Hepatocyte (in vitro differentiated cells): Measurements from ENCODE around the gene USP1. TPM values are rescaled to one million over a fixed set of nuclear protein-coding genes. Genes with fewer than 3 reads are reported as not detected.

Source experiments
- DNase-seq: peaks from one replicate; pipeline ENCODE4 v3.0.0-alpha.2; 2016; ENCODE audit warnings: low spot score
- H2AFZ ChIP-seq: fragments of 200-600 bp; sonication (generic); 2 replicates; pipeline ENCODE4 v1.6.0; 2016; ENCODE audit warnings: antibody characterized with exemption, mild to moderate bottlenecking
- H3K27ac ChIP-seq: fragments of 200-600 bp; sonication (generic); 2 replicates; pipeline ENCODE4 v1.5.1; 2016; ENCODE audit warnings: mild to moderate bottlenecking
- H3K27me3 ChIP-seq: fragments of 200-600 bp; sonication (generic); 2 replicates; pipeline ENCODE4 v1.6.1; 2016
- H3K36me3 ChIP-seq: fragments of 200-600 bp; sonication (generic); replicated peaks from 2 replicates; pipeline ENCODE4 v1.5.1; 2016; ENCODE audit warnings: low read depth; ENCODE audit not compliant: insufficient read depth
- H3K4me1 ChIP-seq: fragments of 200-600 bp; sonication (generic); 2 replicates; pipeline ENCODE4 v1.5.1; 2016; ENCODE audit warnings: mild to moderate bottlenecking, moderate library complexity; ENCODE audit not compliant: insufficient read depth
- H3K4me2 ChIP-seq: fragments of 200-600 bp; sonication (generic); 2 replicates; pipeline ENCODE4 v1.6.0; 2016
- H3K4me3 ChIP-seq: fragments of 200-600 bp; sonication (generic); 2 replicates; pipeline ENCODE4 v1.5.1; 2016; ENCODE audit warnings: mild to moderate bottlenecking
- H3K79me2 ChIP-seq: fragments of 200-600 bp; sonication (generic); 2 replicates; pipeline ENCODE4 v1.6.0; 2017; ENCODE audit warnings: mild to moderate bottlenecking
- H3K9me2 ChIP-seq: fragments of 200-600 bp; sonication (generic); replicated peaks from 2 replicates; pipeline ENCODE4 v1.6.0; 2017; ENCODE audit warnings: mild to moderate bottlenecking; ENCODE audit not compliant: insufficient read depth
- H3K9me3 ChIP-seq: fragments of 200-600 bp; sonication (generic); 2 replicates; pipeline ENCODE4 v1.5.1; 2016; ENCODE audit warnings: low read depth, mild to moderate bottlenecking
- H4K20me1 ChIP-seq: fragments of 200-600 bp; sonication (generic); 2 replicates; pipeline ENCODE4 v1.6.0; 2016; ENCODE audit warnings: mild to moderate bottlenecking; ENCODE audit not compliant: insufficient read depth, poor library complexity, severe bottlenecking
- EZH2 ChIP-seq: fragments of 200-600 bp; sonication (generic); IDR thresholded peaks from 2 replicates; pipeline ENCODE4 v1.6.1; 2016; ENCODE audit warnings: antibody characterized with exemption, mild to moderate bottlenecking, borderline replicate concordance
- EZH2phosphoT487 ChIP-seq: fragments of 200-600 bp; sonication (generic); IDR thresholded peaks from one replicate; pipeline ENCODE4 v1.6.1; 2018; ENCODE audit warnings: antibody characterized with exemption, mild to moderate bottlenecking, low read depth, moderate library complexity; ENCODE audit not compliant: unreplicated experiment, severe bottlenecking
- WGBS: methylation state at CpG from one replicate; pipeline ENCODE4 v1.1.6; 2016; ENCODE audit warnings: low lambda C conversion rate; ENCODE audit errors: missing lambda C conversion rate; 5-methylcytosine and 5-hydroxymethylcytosine counted together
- polyA plus RNA-seq: library from polyadenylated mRNA; unstranded; fragments of >200 nt; fragmentation: Nextera tagmentation; extraction: Ambion mirVana; gene quantifications from 2 replicates; pipeline ENCODE4 v1.2.1, GENCODE V29; 2016
- total RNA-seq: library from RNA; depleted of rRNA; stranded (reverse); fragments of >200 nt; gene quantifications from 2 replicates; pipeline ENCODE4 v1.2.3, GENCODE V29; 2014
- TF ChIP-seq, protein P1 (sequence below): fragments of 200-600 bp; sonication (generic); IDR thresholded peaks from 2 replicates; pipeline ENCODE4 v1.5.1; 2016; ENCODE audit warnings: antibody characterized with exemption, mild to moderate bottlenecking; ENCODE audit not compliant: poor library complexity

Gene USP1
- total and polyA plus RNA-seq, 2 experiments from 2014 or later, result 11.6 to 28.5 TPM

DNA sequence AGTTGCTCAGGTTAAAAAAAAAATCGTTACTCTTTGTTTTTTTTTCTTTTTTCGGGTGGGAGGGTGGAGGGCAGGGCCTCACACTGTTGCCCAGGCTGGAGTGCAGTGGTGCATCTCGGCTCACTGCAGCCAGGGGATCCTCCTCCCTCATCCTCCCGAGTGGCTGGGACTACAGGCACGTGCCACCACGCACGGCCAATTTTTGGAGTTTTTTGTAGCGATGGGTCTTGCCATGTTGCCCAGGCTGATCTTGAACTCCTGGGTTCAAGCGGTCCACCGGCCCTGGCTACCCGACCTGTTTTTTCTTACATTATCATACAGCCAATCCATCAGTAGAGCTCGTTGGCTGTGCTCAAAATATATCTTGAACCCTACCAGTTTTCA lies 2.2 kb upstream of the USP1 start:
- Histone ChIP-seq H3K27ac (no peak overlapping the region), H3K4me2 (no peak overlapping the region), H4K20me1 (peaks cover 17% of the 10 kb centered on the region), H3K27me3 (no peaks in the 10 kb centered on the region), H3K4me1 (peaks cover 11% of the 10 kb centered on the region), H2AFZ (no peak overlapping the region), H3K9me2 (no peaks in the 10 kb centered on the region), H3K9me3 (no peaks in the 10 kb centered on the region), H3K36me3 (no peaks in the 10 kb centered on the region), H3K4me3 (no peak overlapping the region), H3K79me2 (peaks cover 22% of the 10 kb centered on the region)
- WGBS, result 94% methylated on average over 12 of the region's 12 CpGs
- TF ChIP-seq, protein P1, sequence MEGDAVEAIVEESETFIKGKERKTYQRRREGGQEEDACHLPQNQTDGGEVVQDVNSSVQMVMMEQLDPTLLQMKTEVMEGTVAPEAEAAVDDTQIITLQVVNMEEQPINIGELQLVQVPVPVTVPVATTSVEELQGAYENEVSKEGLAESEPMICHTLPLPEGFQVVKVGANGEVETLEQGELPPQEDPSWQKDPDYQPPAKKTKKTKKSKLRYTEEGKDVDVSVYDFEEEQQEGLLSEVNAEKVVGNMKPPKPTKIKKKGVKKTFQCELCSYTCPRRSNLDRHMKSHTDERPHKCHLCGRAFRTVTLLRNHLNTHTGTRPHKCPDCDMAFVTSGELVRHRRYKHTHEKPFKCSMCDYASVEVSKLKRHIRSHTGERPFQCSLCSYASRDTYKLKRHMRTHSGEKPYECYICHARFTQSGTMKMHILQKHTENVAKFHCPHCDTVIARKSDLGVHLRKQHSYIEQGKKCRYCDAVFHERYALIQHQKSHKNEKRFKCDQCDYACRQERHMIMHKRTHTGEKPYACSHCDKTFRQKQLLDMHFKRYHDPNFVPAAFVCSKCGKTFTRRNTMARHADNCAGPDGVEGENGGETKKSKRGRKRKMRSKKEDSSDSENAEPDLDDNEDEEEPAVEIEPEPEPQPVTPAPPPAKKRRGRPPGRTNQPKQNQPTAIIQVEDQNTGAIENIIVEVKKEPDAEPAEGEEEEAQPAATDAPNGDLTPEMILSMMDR, result no peak
- TF ChIP-seq EZH2 (no peak), EZH2phosphoT487 (no peak)
- DNase-seq, result no peak

DNA sequence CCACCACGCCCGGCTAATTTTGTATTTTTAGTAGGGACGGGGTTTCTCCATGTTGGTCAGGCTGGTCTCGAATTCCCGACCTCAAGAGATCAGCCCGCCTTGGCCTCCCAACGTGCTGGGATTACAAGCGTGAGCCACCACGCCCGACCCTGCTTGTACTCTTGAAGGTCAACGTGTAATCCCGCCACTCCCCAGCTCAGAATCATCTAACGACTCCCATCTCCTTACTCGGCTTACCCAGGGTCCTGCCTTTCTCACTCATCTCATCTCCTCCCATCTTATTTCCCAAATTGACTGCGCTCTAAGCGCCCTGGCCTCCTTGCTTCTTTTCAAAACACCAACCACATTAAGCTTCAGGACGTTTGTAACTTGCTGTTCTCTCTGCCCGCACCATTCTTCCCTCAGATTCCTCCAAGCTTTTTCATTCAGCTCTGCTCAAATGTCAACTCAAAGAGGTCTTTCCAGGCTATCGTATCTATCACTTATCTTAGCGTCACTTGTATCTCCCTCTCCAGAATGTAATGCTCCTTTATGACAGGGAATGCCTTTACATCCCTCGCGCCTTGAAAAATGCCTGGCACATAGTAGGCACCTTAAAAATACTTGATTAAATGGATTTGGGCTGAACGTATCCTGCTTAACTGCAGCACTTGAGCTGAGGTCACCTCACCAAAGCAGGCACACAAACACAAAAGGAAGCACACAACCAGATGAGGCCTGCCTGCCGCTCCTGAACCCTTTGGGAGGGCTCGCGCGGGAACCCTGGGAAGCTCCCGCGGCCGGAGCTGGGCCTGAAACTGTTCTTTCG lies 1.4 kb upstream of the USP1 start:
- peaks cover 30% of the 10 kb centered on the region for H3K79me2 ChIP-seq
- H4K20me1 ChIP-seq, result peaks cover 23% of the 10 kb centered on the region
- peak overlapping the region; percentile 71 for H3K4me2 ChIP-seq
- H3K36me3 ChIP-seq, result no peaks in the 10 kb centered on the region
- H2AFZ ChIP-seq, result peak overlapping the region; percentile 63
- H3K9me3 ChIP-seq, result no peaks in the 10 kb centered on the region
- H3K9me2 ChIP-seq, result no peaks in the 10 kb centered on the region
- H3K27me3 ChIP-seq, result no peaks in the 10 kb centered on the region
- WGBS, result 56% methylated on average over 31 of the region's 31 CpGs
- peak overlapping the region; percentile 98 for H3K27ac ChIP-seq
- peaks cover 17% of the 10 kb centered on the region for H3K4me1 ChIP-seq
- H3K4me3 ChIP-seq, result peak overlapping the region; percentile 38
- no peak for DNase-seq
- TF ChIP-seq EZH2phosphoT487, result no peak
- TF ChIP-seq, protein P1, result no peak
- TF ChIP-seq EZH2, result no peak

DNA sequence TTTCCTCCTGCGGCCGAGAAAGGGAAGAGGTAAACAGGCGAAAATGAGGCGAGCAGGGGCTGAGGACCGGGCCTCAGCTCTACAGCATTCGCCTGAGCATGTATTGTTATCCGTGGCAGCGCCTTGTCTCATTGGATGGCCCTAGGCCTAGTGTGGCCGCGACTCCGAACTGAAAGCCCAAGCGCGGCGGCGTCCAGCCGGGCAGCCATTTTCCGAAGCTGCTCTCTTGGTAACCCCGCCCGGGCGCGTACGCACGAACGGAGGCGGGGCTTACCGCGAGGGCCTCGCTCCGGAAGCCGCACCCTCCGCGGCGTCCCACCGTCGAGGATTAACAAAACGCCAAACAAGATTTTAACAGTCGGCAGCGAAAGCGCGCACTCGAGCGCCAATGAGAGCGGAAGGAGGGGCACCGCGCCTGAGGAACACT lies 797 bp upstream of the USP1 start:
- Histone ChIP-seq H3K9me2 (no peaks in the 10 kb centered on the region), H3K27ac (peak overlapping the region; percentile 98), H3K4me1 (peaks cover 17% of the 10 kb centered on the region), H4K20me1 (peaks cover 25% of the 10 kb centered on the region), H3K4me3 (peak overlapping the region; percentile 38), H2AFZ (peak overlapping the region; percentile 63), H3K36me3 (no peaks in the 10 kb centered on the region), H3K4me2 (peak overlapping the region; percentile 71), H3K79me2 (peaks cover 36% of the 10 kb centered on the region), H3K9me3 (no peaks in the 10 kb centered on the region), H3K27me3 (no peaks in the 10 kb centered on the region)
- DNase-seq, result no peak
- TF ChIP-seq EZH2, result no peak
- WGBS, result under 1% methylated on average over 45 of the region's 45 CpGs

DNA sequence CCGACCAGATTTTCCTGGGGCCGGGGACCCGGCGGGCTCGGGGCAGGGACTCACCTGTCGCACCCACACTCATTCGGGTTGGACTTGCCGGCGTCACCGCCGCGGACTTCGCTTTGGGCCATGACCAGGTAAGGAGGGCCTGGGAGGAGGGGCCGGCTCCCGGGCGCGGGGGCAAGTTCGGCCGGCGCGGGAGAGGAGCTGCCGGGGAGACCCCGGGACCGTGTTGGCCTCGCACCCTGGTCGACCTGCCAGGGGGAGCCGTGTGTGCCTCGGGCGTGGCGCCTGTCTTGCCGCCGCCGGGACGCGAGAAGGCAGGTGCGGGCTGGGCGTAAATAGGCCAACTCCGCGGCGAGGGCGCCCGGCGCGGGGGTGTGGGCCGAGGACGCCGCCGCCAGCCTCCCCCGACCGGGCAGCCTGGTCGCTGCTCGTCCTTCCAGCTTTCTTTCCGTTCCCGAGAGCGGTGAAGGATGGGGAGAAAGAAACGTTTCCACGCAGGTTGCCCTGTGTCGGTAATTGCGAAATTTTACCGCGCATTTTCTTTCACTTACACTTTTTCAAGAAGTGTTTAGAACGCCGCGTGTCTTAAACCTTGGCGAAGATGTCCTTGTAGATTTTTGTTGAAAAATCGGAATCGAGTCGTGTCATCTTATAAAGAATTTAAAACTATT lies 558 bp downstream of the USP1 start:
- Histone ChIP-seq H3K9me3 (no peaks in the 10 kb centered on the region), H3K4me1 (peaks cover 17% of the 10 kb centered on the region), H3K79me2 (peaks cover 50% of the 10 kb centered on the region), H3K4me3 (peak overlapping the region; percentile 82), H3K9me2 (no peaks in the 10 kb centered on the region), H3K36me3 (no peaks in the 10 kb centered on the region), H3K4me2 (peak overlapping the region; percentile 88), H4K20me1 (peaks cover 25% of the 10 kb centered on the region), H3K27ac (peak overlapping the region; percentile 98), H3K27me3 (no peaks in the 10 kb centered on the region), H2AFZ (peak overlapping the region; percentile 57)
- peak; percentile 48 for DNase-seq
- TF ChIP-seq EZH2phosphoT487 (no peak), EZH2 (no peak)
- TF ChIP-seq, protein P1, result no peak
- WGBS, result 1% methylated on average over 49 of the region's 68 CpGs
